OCI-LY1 (cell line): ENCODE measurements around the gene TM4SF4.

Experiments
- H2AFZ ChIP-seq: fragments of 200-600 bp; sonication (generic), shearing (Covaris generic); 2 replicates; pipeline ENCODE4 v1.6.0; 2014; ENCODE audit warnings: antibody characterized with exemption, mild to moderate bottlenecking, low read length
- H3F3A ChIP-seq: fragments of 200-600 bp; sonication (generic), shearing (Covaris generic); 2 replicates; pipeline ENCODE4 v1.6.0; 2014; ENCODE audit warnings: mild to moderate bottlenecking, antibody characterized with exemption, low read length, moderate library complexity; ENCODE audit not compliant: insufficient read depth
- H3K27ac ChIP-seq: fragments of 200-600 bp; sonication (generic); 2 replicates; pipeline ENCODE4 v1.5.1; 2014; ENCODE audit warnings: low read length, mixed run types, mild to moderate bottlenecking, low read depth; ENCODE audit not compliant: poor library complexity, severe bottlenecking
- H3K27me3 ChIP-seq: fragments of 200-600 bp; sonication (generic); 2 replicates; pipeline ENCODE4 v1.6.0; 2014; ENCODE audit warnings: antibody characterized with exemption, mild to moderate bottlenecking, low read length, moderate library complexity; ENCODE audit not compliant: insufficient read depth
- H3K36me3 ChIP-seq: fragments of 200-600 bp; sonication (generic); 2 replicates; pipeline ENCODE4 v1.6.1; 2014; ENCODE audit warnings: mild to moderate bottlenecking, antibody characterized with exemption, low read length, moderate library complexity, mixed read lengths; ENCODE audit not compliant: insufficient read depth
- H3K4me1 ChIP-seq: fragments of 200-600 bp; sonication (generic); 2 replicates; pipeline ENCODE4 v1.5.1; 2014; ENCODE audit warnings: mild to moderate bottlenecking, low read length, moderate library complexity; ENCODE audit not compliant: insufficient read depth, severe bottlenecking
- H3K4me2 ChIP-seq: fragments of 200-600 bp; sonication (generic), shearing (Covaris generic); 2 replicates; pipeline ENCODE4 v1.6.1; 2014; ENCODE audit warnings: low read length
- H3K4me3 ChIP-seq: fragments of 200-600 bp; sonication (generic); 2 replicates; pipeline ENCODE4 v1.5.1; 2014; ENCODE audit warnings: low read length, low read depth, mild to moderate bottlenecking, mixed read lengths; ENCODE audit not compliant: poor library complexity, severe bottlenecking
- H3K79me2 ChIP-seq: fragments of 200-600 bp; shearing (Covaris generic); 2 replicates; pipeline ENCODE4 v1.6.1; 2016; ENCODE audit warnings: mixed run types, low read length, mixed read lengths; ENCODE audit not compliant: insufficient read depth
- H3K9ac ChIP-seq: fragments of 200-600 bp; sonication (generic), shearing (Covaris generic); 2 replicates; pipeline ENCODE4 v1.6.1; 2014; ENCODE audit warnings: mild to moderate bottlenecking, low read length, mixed read lengths
- H3K9me2 ChIP-seq: fragments of 200-600 bp; sonication (generic), shearing (Covaris generic); 2 replicates; pipeline ENCODE4 v1.6.1; 2014; ENCODE audit warnings: low read depth, mild to moderate bottlenecking, low read length, mixed read lengths
- H3K9me3 ChIP-seq: fragments of 200-600 bp; shearing (Covaris generic); 2 replicates; pipeline ENCODE4 v1.6.1; 2014; ENCODE audit warnings: low read length, mixed read lengths
- H4K20me1 ChIP-seq: fragments of 200-600 bp; sonication (generic), shearing (Covaris generic); 2 replicates; pipeline ENCODE4 v1.6.0; 2016; ENCODE audit warnings: mild to moderate bottlenecking, low read length; ENCODE audit not compliant: insufficient read depth
- EZH2 ChIP-seq: fragments of 200-600 bp; sonication (generic), shearing (Covaris generic); IDR thresholded peaks from 2 replicates; pipeline ENCODE4 v1.8.0; 2017; ENCODE audit warnings: borderline replicate concordance, mixed run types, mild to moderate bottlenecking, antibody characterized with exemption, low read length, moderate library complexity, mixed read lengths
- TF ChIP-seq, protein P1 (sequence below): fragments of 200-600 bp; sonication (generic), shearing (Covaris generic); IDR thresholded peaks from 2 replicates; pipeline ENCODE4 v1.5.1; 2017; ENCODE audit warnings: mild to moderate bottlenecking, antibody characterized with exemption, low read length, moderate library complexity, mixed read lengths

TM4SF4 gene

DNA sequence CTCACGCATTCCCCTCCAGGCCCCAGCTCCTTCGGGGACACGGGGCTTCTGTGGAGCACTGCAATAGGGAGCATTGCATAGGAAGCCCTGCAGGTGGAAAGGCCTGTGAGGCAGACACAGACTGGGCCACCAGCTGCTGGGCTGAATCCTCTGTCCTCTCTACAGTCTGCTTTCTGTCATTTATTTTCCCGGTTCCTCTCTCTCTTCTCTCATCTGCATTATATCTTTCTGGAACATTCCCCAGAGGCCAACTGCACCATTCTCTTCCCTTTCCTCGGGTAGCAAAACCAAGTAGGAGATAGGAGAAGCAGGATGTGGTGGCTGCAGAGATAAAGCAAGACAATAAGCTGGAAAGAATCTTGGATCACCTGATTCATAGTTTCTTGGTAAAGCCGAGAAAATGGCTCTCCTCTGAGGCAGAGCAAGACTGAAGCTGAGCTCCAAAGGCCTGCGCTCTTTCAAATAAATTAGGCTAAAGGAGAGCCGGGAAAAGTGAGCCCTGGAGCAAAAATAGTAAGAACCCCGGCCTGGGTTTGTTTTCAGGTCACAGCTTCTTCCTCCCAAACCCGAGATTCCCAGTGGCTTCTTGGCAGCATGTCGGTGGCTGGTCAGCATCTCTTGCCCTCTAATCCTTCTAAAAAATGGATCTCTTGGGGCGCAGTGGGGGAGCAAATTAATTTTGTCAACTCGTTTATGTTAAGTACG, 5.3 kb downstream of the TM4SF4 start:
- H3K36me3 ChIP-seq, result no peaks in the 10 kb centered on the region
- H4K20me1 ChIP-seq, result no peaks in the 10 kb centered on the region
- H3K79me2 ChIP-seq, result no peaks in the 10 kb centered on the region
- H3K9me3 ChIP-seq, result no peaks in the 10 kb centered on the region
- no peak overlapping the region for H3K4me3 ChIP-seq
- H2AFZ ChIP-seq, result no peak overlapping the region
- H3K4me2 ChIP-seq, result no peak overlapping the region
- no peak overlapping the region for H3K9ac ChIP-seq
- TF ChIP-seq, protein P1, sequence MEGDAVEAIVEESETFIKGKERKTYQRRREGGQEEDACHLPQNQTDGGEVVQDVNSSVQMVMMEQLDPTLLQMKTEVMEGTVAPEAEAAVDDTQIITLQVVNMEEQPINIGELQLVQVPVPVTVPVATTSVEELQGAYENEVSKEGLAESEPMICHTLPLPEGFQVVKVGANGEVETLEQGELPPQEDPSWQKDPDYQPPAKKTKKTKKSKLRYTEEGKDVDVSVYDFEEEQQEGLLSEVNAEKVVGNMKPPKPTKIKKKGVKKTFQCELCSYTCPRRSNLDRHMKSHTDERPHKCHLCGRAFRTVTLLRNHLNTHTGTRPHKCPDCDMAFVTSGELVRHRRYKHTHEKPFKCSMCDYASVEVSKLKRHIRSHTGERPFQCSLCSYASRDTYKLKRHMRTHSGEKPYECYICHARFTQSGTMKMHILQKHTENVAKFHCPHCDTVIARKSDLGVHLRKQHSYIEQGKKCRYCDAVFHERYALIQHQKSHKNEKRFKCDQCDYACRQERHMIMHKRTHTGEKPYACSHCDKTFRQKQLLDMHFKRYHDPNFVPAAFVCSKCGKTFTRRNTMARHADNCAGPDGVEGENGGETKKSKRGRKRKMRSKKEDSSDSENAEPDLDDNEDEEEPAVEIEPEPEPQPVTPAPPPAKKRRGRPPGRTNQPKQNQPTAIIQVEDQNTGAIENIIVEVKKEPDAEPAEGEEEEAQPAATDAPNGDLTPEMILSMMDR, result no peak
- no peak for TF ChIP-seq EZH2
- no peaks in the 10 kb centered on the region for H3K27me3 ChIP-seq
- H3K27ac ChIP-seq, result no peak overlapping the region
- no peaks in the 10 kb centered on the region for H3K4me1 ChIP-seq
- H3K9me2 ChIP-seq, result no peaks in the 10 kb centered on the region
- H3F3A ChIP-seq, result no peaks in the 10 kb centered on the region

DNA sequence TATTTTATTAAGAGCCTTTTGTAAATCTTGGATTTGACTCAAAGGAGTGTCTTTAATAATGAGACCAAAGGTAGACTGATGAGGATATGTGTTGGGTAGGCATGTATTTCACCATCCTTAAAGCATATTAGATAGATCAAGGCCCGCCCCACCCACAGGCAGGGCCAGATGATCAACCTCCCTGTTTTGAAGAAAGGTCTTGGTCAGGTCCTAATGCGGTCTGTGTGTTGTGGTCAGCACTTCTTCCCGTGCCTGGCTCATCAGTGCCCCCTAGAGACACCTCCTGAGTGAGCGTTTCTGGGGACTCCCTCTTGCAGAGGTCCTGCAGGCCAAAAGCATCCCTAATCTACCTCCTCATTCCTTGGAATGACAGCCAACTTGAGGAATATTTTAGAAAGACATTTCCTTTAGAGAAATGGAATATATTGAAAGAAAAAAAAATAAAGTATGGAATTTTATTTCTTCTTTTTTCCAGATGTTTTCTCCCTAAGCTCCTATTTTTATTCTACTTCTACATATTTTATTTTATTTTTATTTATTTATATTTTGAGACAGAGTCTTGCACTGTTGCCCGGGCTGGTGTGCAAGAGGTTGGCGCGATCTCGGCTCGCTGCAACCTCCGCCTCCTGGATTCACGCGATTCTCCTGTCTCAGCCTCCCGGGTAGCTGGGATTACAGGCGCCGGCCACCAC, 6.0 kb downstream of the TM4SF4 start:
- Histone ChIP-seq H3K4me3 (no peak overlapping the region), H3K27ac (no peak overlapping the region), H3K79me2 (no peaks in the 10 kb centered on the region), H3F3A (no peaks in the 10 kb centered on the region), H3K9me2 (no peaks in the 10 kb centered on the region), H3K27me3 (no peaks in the 10 kb centered on the region), H3K9me3 (no peaks in the 10 kb centered on the region), H4K20me1 (no peaks in the 10 kb centered on the region), H2AFZ (no peak overlapping the region), H3K36me3 (no peaks in the 10 kb centered on the region), H3K4me1 (no peaks in the 10 kb centered on the region), H3K9ac (no peak overlapping the region), H3K4me2 (no peak overlapping the region)
- TF ChIP-seq, protein P1, result peak; percentile 93
- no peak for TF ChIP-seq EZH2

DNA sequence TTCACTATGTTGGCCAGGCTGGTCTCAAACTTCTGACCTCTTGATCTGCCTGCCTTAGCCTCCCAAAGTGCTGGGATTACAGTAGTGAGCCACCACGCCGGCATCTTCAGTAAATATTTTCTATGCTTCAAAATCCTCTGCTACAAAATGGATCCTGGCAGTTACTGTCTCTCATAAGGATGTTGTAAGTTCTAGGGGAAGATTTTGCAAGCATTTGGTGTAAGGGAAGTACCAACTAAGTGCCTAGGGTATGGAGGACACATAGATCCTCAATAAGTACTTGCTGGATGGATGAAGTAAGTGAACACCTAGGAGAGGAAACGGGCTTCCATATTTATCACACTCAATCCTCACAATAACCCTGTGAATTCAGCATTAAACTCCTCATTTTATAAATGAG, 6.6 kb downstream of the TM4SF4 start:
- TF ChIP-seq EZH2, result no peak
- TF ChIP-seq, protein P1, result no peak
- Histone ChIP-seq H4K20me1 (no peaks in the 10 kb centered on the region), H3K27ac (no peak overlapping the region)

More for the DNA sequence above, 6.6 kb downstream of the TM4SF4 start:
- Histone ChIP-seq H3K36me3 (no peaks in the 10 kb centered on the region), H2AFZ (no peak overlapping the region), H3K4me3 (no peak overlapping the region), H3K4me1 (no peaks in the 10 kb centered on the region), H3K4me2 (no peak overlapping the region), H3F3A (no peaks in the 10 kb centered on the region), H3K9ac (no peak overlapping the region), H3K79me2 (no peaks in the 10 kb centered on the region), H3K9me2 (no peaks in the 10 kb centered on the region), H3K9me3 (no peaks in the 10 kb centered on the region), H3K27me3 (no peaks in the 10 kb centered on the region)
